ENCODE data around the gene ARHGAP10. TPM values are rescaled to one million over a fixed set of nuclear protein-coding genes. Genes with fewer than 3 reads are reported as not detected.

The ARHGAP10 gene
- total and polyA plus RNA-seq, 10 of the 15 experiments (the other 5 are each of a cell fraction or from before 2014, with no cell fraction given), result 1.3 to 25.8 (median 17.2) TPM

- TF ChIP-seq BHLHE40 (IDR thresholded peaks at IDR 0.05; ENCODE audit: borderline replicate concordance in 1 of 2, low read depth in 2 of 2, low read length in 1 of 2) (no peak), PAX8 (IDR thresholded peaks at IDR 0.05) (no peak), DPF2 (IDR thresholded peaks at IDR 0.05) (no peak), SPI1 (IDR thresholded peaks at IDR 0.05; ENCODE audit: borderline replicate concordance, insufficient read depth, low read depth, low read length) (no peak), JUNB (IDR thresholded peaks at IDR 0.05) (no peak), IRF3 (IDR thresholded peaks at IDR 0.05) (no peak)
Observed at GRCh38 chr4:148027201-148027600, 295.3 kb downstream of the ARHGAP10 start (continued).

GRCh38 chr4:148029781-148030180, 297.9 kb downstream of the ARHGAP10 start:
- Histone ChIP-seq H3K9me3 (replicated peaks; ENCODE audit: control insufficient read depth, insufficient read depth, low read length) (no peaks in the 10 kb centered on the region; the same call in 2 of the 3 replicates), H3K4me2 (ENCODE audit: control insufficient read depth, insufficient read depth) (no peak overlapping the region), H3K27ac (ENCODE audit: control insufficient read depth, insufficient read depth) (no peak overlapping the region), H2AFZ (ENCODE audit: control insufficient read depth, low read depth, low read length) (no peak overlapping the region), H3K36me3 (ENCODE audit: control insufficient read depth in 2 of 2, insufficient read depth in 2 of 2, low read length in 1 of 2) (peaks cover 1 to 8% of the 10 kb centered on the region in 2 experiments; a peak in 2 of 4 replicates), H4K20me1 (ENCODE audit: control insufficient read depth, insufficient read depth) (no peaks in the 10 kb centered on the region), H3K4me3 (no peak overlapping the region), H3K79me2 (ENCODE audit: control insufficient read depth, insufficient read depth, low read length) (no peaks in the 10 kb centered on the region), H3K4me1 (ENCODE audit: control insufficient read depth, insufficient read depth, low read length) (no peaks in the 10 kb centered on the region), H3K9ac (ENCODE audit: control insufficient read depth, insufficient read depth, low read length) (no peak overlapping the region), H3K27me3 (replicated peaks in 1 of 2; ENCODE audit: control insufficient read depth in 2 of 2, insufficient read depth in 2 of 2, low read length in 1 of 2) (no peaks in the 10 kb centered on the region)
- intact Hi-C loops (cut with micrococcal nuclease; ENCODE audit: unreplicated experiment) (no loop called here), in situ Hi-C loops (cut with MboI) (no loop called here)
- ChIA-PET SMC1A (ENCODE audit: uncharacterized antibody, unreplicated experiment) (interaction anchor here (0.6 to 0.7 kb wide), 3 partner anchors 11 to 118 kb away, joined by 3 read pairs; no protein-coding TSS in a partner anchor), RAD21 (ENCODE audit: unreplicated experiment) (no interaction called here), POLR2A (no interaction called here), CTCF (interaction anchor here (0.6 to 0.8 kb wide), 4 partner anchors 14 to 490 kb away, joined by 3 to 4 read pairs (median 3); no protein-coding TSS in a partner anchor)
- FAIRE-seq (no peak), ATAC-seq (no peak), DNase-seq (ENCODE audit: low read depth, low spot score) (no peak)
- 66% methylated on average over 3 of the region's 3 CpGs for WGBS (ENCODE audit: insufficient coverage, insufficient replicate concordance, low lambda C conversion rate, missing lambda C conversion rate)
- no TSS peak for BruUV-seq (replicated peaks)
- TF ChIP-seq USF1 (IDR thresholded peaks at IDR 0.05; ENCODE audit: borderline replicate concordance, extremely low read length, insufficient read depth, low read depth, low read length), result no peak
- TF ChIP-seq TCF3 (IDR thresholded peaks at IDR 0.05; ENCODE audit: borderline replicate concordance, insufficient read depth, low read depth, low read length), result no peak
- no peak for TF ChIP-seq TBL1XR1 (IDR thresholded peaks at IDR 0.05; ENCODE audit: low read depth, low read length)
- TF ChIP-seq GABPA (IDR thresholded peaks at IDR 0.05; ENCODE audit: low read depth), result no peak
- TF ChIP-seq FOXK2 (IDR thresholded peaks at IDR 0.05), result no peak
- TF ChIP-seq NRF1 (conservative IDR thresholded peaks at IDR 0.05; ENCODE audit: low read depth, low read length), result no peak
- TF ChIP-seq CEBPB (IDR thresholded peaks at IDR 0.05; ENCODE audit: borderline replicate concordance in 1 of 2, low read depth in 2 of 2, low read length in 2 of 2), result no peak
- TF ChIP-seq ZBTB4 (CRISPR knock-in tag; IDR thresholded peaks at IDR 0.05), result no peak
- TF ChIP-seq ZZZ3 (IDR thresholded peaks at IDR 0.05; ENCODE audit: control insufficient read depth, insufficient read length, low read depth), result no peak

Measured in GM12878 (cell line).